CD4-positive, alpha-beta T cell (primary cell): ENCODE measurements around the gene BICDL1. TPM values are rescaled to one million over a fixed set of nuclear protein-coding genes. Genes with fewer than 3 reads are reported as not detected.

Experiments
- ATAC-seq: fragments of 200-7000 bp; cut with Tn5 transposase; one replicate; pipeline ENCODE4 v1.10.0; 2022; ENCODE audit warnings: mild to moderate bottlenecking; ENCODE audit not compliant: poor library complexity
- CTCF ChIA-PET: fragments of 350-600 bp; sonication (Branson Sonifier 250); formaldehyde crosslinking; loops from one replicate; lab custom pipeline; 2021; ENCODE audit warnings: antibody characterized with exemption, inconsistent platforms; lab: Charles Lee
- POLR2A ChIA-PET: fragments of 350-600 bp; sonication (Branson Sonifier 250); formaldehyde crosslinking; loops from one replicate; lab custom pipeline; 2021; ENCODE audit warnings: antibody characterized with exemption, inconsistent platforms; lab: Charles Lee
- DNase-seq, 14 experiments: peaks; one replicate each; pipeline ENCODE4 v3.0.0-alpha.2; 2013 to 2020; ENCODE audit warnings: mixed read lengths in 2 of 14
- H3K27ac ChIP-seq, 2 donors: one replicate each; pipeline versions ENCODE4 v1.5.1 to v1.7.0; 2013; ENCODE audit warnings: low read length in 2 of 2, low read depth in 1 of 2, mild to moderate bottlenecking in 1 of 2
- H3K27me3 ChIP-seq, 2 experiments: 1 replicate in 1 of 2; 2 replicates in 1 of 2; pipeline versions ENCODE4 v1.6.1 to v1.7.0; 2013; ENCODE audit warnings: low read length in 2 of 2, control low read depth in 1 of 2, mild to moderate bottlenecking in 1 of 2, moderate library complexity in 1 of 2; ENCODE audit not compliant: insufficient read depth in 2 of 2, control insufficient read depth in 1 of 2
- H3K36me3 ChIP-seq: one replicate; pipeline ENCODE4 v1.6.1; 2013; ENCODE audit warnings: low read length, control low read depth; ENCODE audit not compliant: insufficient read depth
- H3K4me1 ChIP-seq: one replicate; pipeline ENCODE4 v1.6.1; 2013; ENCODE audit warnings: low read length, control low read depth; ENCODE audit not compliant: insufficient read depth
- H3K4me3 ChIP-seq: one replicate; pipeline ENCODE4 v1.5.1; 2013; ENCODE audit warnings: mild to moderate bottlenecking, low read length, moderate library complexity
- H3K9me3 ChIP-seq, 2 experiments: 1 replicate in 1 of 2; 2 replicates in 1 of 2; pipeline versions ENCODE4 v1.6.1 to v1.7.0; 2013; ENCODE audit warnings: low read length in 2 of 2, mild to moderate bottlenecking in 2 of 2, control low read depth in 1 of 2, moderate library complexity in 1 of 2; ENCODE audit not compliant: control insufficient read depth in 1 of 2, insufficient read depth in 1 of 2
- H3K27ac Mint-ChIP-seq: one replicate; pipeline ENCODE4 v1.8.0; 2020; ENCODE audit warnings: mixed read lengths
- H3K27me3 Mint-ChIP-seq: one replicate; pipeline ENCODE4 v1.8.0; 2021; ENCODE audit warnings: mixed read lengths
- H3K36me3 Mint-ChIP-seq: one replicate; pipeline ENCODE4 v1.8.0; 2021; ENCODE audit warnings: low read depth, mixed read lengths
- H3K4me1 Mint-ChIP-seq: one replicate; pipeline ENCODE4 v1.8.0; 2021; ENCODE audit warnings: low read depth, mixed read lengths
- H3K4me3 Mint-ChIP-seq: one replicate; pipeline ENCODE4 v1.8.0; 2020; ENCODE audit warnings: mild to moderate bottlenecking, mixed read lengths
- H3K9me3 Mint-ChIP-seq: one replicate; pipeline ENCODE4 v1.8.0; 2020; ENCODE audit warnings: mixed read lengths
- CTCF ChIP-seq: fragments of 200-600 bp; IDR thresholded peaks from one replicate; pipeline ENCODE4 v1.8.0; 2022; ENCODE audit warnings: antibody characterized with exemption, mild to moderate bottlenecking
- intact Hi-C, 2 experiments: fragments of 100-400 bp; cut with DNase I in 1 of 2; cut with micrococcal nuclease in 1 of 2; formaldehyde crosslinking; loops; one replicate each; pipeline versions ENCODE4 v1.15.1 to v1.9.0; 2023 to 2025; cut with DNase I, micrococcal nuclease
- total RNA-seq, 174 experiments: library from RNA in 2 of 174; stranded (reverse) in 2 of 174; gene quantifications; one replicate each; pipeline ENCODE4 v1.2.3 and lab custom pipeline; 2021 to 2026

The BICDL1 gene
- total RNA-seq, 2 experiments from 2014 or later: 143 to 146 TPM

- Mint-ChIP-seq H3K9me3 (no peaks in the 10 kb centered on the region), H3K4me3 (no peak overlapping the region), H3K27me3 (no peaks in the 10 kb centered on the region), H3K4me1 (peaks cover 40% of the 10 kb centered on the region), H3K36me3 (peaks cover 35% of the 10 kb centered on the region), H3K27ac (peak overlapping the region; percentile 33)
- Histone ChIP-seq H3K9me3 (no peaks in the 10 kb centered on the region), H3K27me3 (no peaks in the 10 kb centered on the region), H3K4me1 (peaks cover 35% of the 10 kb centered on the region), H3K4me3 (no peak overlapping the region), H3K27ac (no peak overlapping the region), H3K36me3 (peaks cover 34% of the 10 kb centered on the region)
- ATAC-seq: no peak
- ChIA-PET POLR2A (interaction anchor here (1.9 kb wide), 1 partner anchor 8 kb away, joined by 7 read pairs; the partner anchor contains the start of gene RAB35), CTCF (no interaction called here)
- no peak for DNase-seq
- TF ChIP-seq CTCF: no peak
- intact Hi-C loops: no loop called here
Measured at GRCh38 chr12:120125029-120125428, 136.0 kb downstream of the BICDL1 start.

GRCh38 chr12:120125792-120126634 is 137.0 kb downstream of the BICDL1 start:
- TF ChIP-seq CTCF: no peak
- Histone ChIP-seq H3K9me3 (no peaks in the 10 kb centered on the region), H3K4me3 (no peak overlapping the region), H3K27ac (no peak overlapping the region), H3K27me3 (no peaks in the 10 kb centered on the region), H3K36me3 (peaks cover 44% of the 10 kb centered on the region), H3K4me1 (peaks cover 30% of the 10 kb centered on the region)
- ChIA-PET POLR2A (interaction anchor here (1.0 to 1.9 kb wide), 2 partner anchors 9 to 166 kb away, joined by 4 to 7 read pairs; partner anchors contain the start of genes RAB35 and RNU4-2), CTCF (interaction anchor here (1.1 kb wide), 1 partner anchor 75 kb away, joined by 3 read pairs; the partner anchor contains the start of gene RPLP0)
- H3K4me1 Mint-ChIP-seq: peaks cover 33% of the 10 kb centered on the region
- no peaks in the 10 kb centered on the region for H3K9me3 Mint-ChIP-seq
- no peak overlapping the region for H3K4me3 Mint-ChIP-seq
- ATAC-seq (no peak), DNase-seq (no peak)
- intact Hi-C loops: no loop called here
- H3K27me3 Mint-ChIP-seq: no peaks in the 10 kb centered on the region
- H3K36me3 Mint-ChIP-seq: peaks cover 44% of the 10 kb centered on the region
- peak overlapping the region; percentile 33 for H3K27ac Mint-ChIP-seq

GRCh38 chr12:120126635-120127005 is 137.6 kb downstream of the BICDL1 start:
- Mint-ChIP-seq H3K36me3 (peaks cover 50% of the 10 kb centered on the region), H3K27ac (no peak overlapping the region), H3K9me3 (no peaks in the 10 kb centered on the region), H3K4me3 (no peak overlapping the region), H3K4me1 (peaks cover 27% of the 10 kb centered on the region), H3K27me3 (no peaks in the 10 kb centered on the region)
- CTCF ChIA-PET: interaction anchor here (1.0 to 1.1 kb wide), 2 partner anchors 9 to 74 kb away, joined by 3 read pairs; partner anchors contain the start of gene RPLP0
- DNase-seq: peak in 2 of 14 experiments; percentile 41 to 56
- no peak for ATAC-seq
- POLR2A ChIA-PET: interaction anchor here (1.0 to 1.9 kb wide), 2 partner anchors 10 to 165 kb away, joined by 4 to 7 read pairs; partner anchors contain the start of genes RAB35 and RNU4-2
- Histone ChIP-seq H3K36me3 (peaks cover 50% of the 10 kb centered on the region), H3K4me1 (peaks cover 24% of the 10 kb centered on the region), H3K27ac (no peak overlapping the region), H3K4me3 (no peak overlapping the region), H3K9me3 (no peaks in the 10 kb centered on the region), H3K27me3 (no peaks in the 10 kb centered on the region)
- intact Hi-C loops: no loop called here
- no peak for TF ChIP-seq CTCF
